ENCODE results near the gene ROR2. TPM values are rescaled to one million over a fixed set of nuclear protein-coding genes. Genes with fewer than 3 reads are reported as not detected.

ROR2 gene
- total RNA-seq, 1 experiment from 2014 or later, result 2.7 TPM

GRCh38 chr9:91654527-91654926 lies 295.5 kb downstream of the ROR2 start:
- Histone ChIP-seq H3K4ac (ENCODE audit: low read depth, low read length) (no peak overlapping the region), H3K27ac (ENCODE audit: insufficient read length, low read depth, low read length) (no peak overlapping the region), H4K8ac (replicated peaks; ENCODE audit: insufficient read length, low read depth, low read length) (no peak overlapping the region), H2BK20ac (ENCODE audit: low read depth, low read length, poor library complexity, severe bottlenecking) (no peak overlapping the region), H3K56ac (ENCODE audit: insufficient read length, low read depth, low read length) (no peak overlapping the region), H3K27me3 (ENCODE audit: insufficient read depth, low read length) (no peaks in the 10 kb centered on the region), H2BK12ac (ENCODE audit: insufficient read length, low read depth, low read length) (no peak overlapping the region), H3K4me1 (ENCODE audit: insufficient read depth, low read length) (no peaks in the 10 kb centered on the region), H3K79me1 (ENCODE audit: insufficient read depth, low read depth, low read length, poor library complexity, severe bottlenecking) (no peaks in the 10 kb centered on the region), H4K5ac (ENCODE audit: insufficient read length, low read depth, low read length) (no peak overlapping the region), H3K14ac (ENCODE audit: insufficient read depth, low read length) (no peak overlapping the region), H3K79me2 (ENCODE audit: insufficient read depth, low read length) (no peaks in the 10 kb centered on the region), H3T11ph (ENCODE audit: low read length) (no peak overlapping the region), H4K20me1 (ENCODE audit: control insufficient read depth, insufficient read depth, insufficient read length) (no peaks in the 10 kb centered on the region), H2BK15ac (ENCODE audit: low read depth, low read length) (no peak overlapping the region), H3K4me2 (ENCODE audit: insufficient read depth, insufficient read length, low read length) (no peak overlapping the region), H3K18ac (ENCODE audit: insufficient read length, low read depth, low read length) (no peak overlapping the region), H2AFZ (ENCODE audit: low read length) (no peak overlapping the region), H3K9me3 (ENCODE audit: control insufficient read depth, low read depth, low read length) (no peaks in the 10 kb centered on the region), H3K9ac (ENCODE audit: extremely low read depth, insufficient read length, low read length) (no peak overlapping the region), H2BK120ac (ENCODE audit: low read depth, low read length, poor library complexity, severe bottlenecking) (no peak overlapping the region), H2BK5ac (ENCODE audit: insufficient read length, low read length) (no peak overlapping the region), H4K91ac (ENCODE audit: insufficient read length, low read depth, low read length) (no peak overlapping the region), H3K23ac (ENCODE audit: insufficient read length, low read depth, low read length) (no peak overlapping the region), H2AK5ac (ENCODE audit: insufficient read length, low read length) (no peak overlapping the region), H3K23me2 (ENCODE audit: insufficient read length, low read depth, low read length, poor library complexity, severe bottlenecking) (no peaks in the 10 kb centered on the region)
- no peak overlapping the region for H3K4me3 Mint-ChIP-seq
- no CpG with 5 or more reads among the region's 1 CpG for WGBS (ENCODE audit: extremely low coverage, insufficient read length, low lambda C conversion rate)
- no peaks in the 10 kb centered on the region; a peak in 1 of 7 replicates for H3K36me3 Mint-ChIP-seq (ENCODE audit: insufficient read depth in 1 of 3, low read depth in 3 of 3)
- H3K4me1 Mint-ChIP-seq, result peaks cover 2 to 5% of the 10 kb centered on the region in 2 experiments
- no peak for TF ChIP-seq CTCF (conservative IDR thresholded peaks at IDR 0.05)
- peaks cover 4% of the 10 kb centered on the region; the same call in 1 of the 2 replicates for H3K27me3 Mint-ChIP-seq (ENCODE audit: low read depth)
- no peak for DNase-seq
- H3K9me3 Mint-ChIP-seq, result no peaks in the 10 kb centered on the region
- H3K27ac Mint-ChIP-seq, result no peak overlapping the region
